HepG2 (cell line): ENCODE results near the gene SCYGR2. TPM values are rescaled to one million over a fixed set of nuclear protein-coding genes. Genes with fewer than 3 reads are reported as not detected.

ENCODE experiments used
- CREB1 ChIP-seq, 2 experiments: fragments of 450-650 bp in 1 of 2; IDR thresholded peaks; 2 replicates each; pipeline ENCODE4 v1.6.1; 2016 to 2017; ENCODE audit warnings: control low read depth in 1 of 2, mild to moderate bottlenecking in 1 of 2, missing compliant biosample characterization in 1 of 2, missing genetic modification characterization in 1 of 2
- ELF3 ChIP-seq: IDR thresholded peaks from 2 replicates; pipeline ENCODE4 v1.6.1; 2016; ENCODE audit warnings: missing genetic modification reagents, missing compliant biosample characterization
- ETV6 ChIP-seq: sonication (generic); formaldehyde crosslinking; conservative IDR thresholded peaks from 2 replicates; pipeline ENCODE4 v1.4.0; 2020; ENCODE audit warnings: missing genetic modification reagents
- HOXA7 ChIP-seq: sonication (generic); formaldehyde crosslinking; IDR thresholded peaks from 2 replicates; pipeline ENCODE4 v1.8.1; 2022; ENCODE audit warnings: mild to moderate bottlenecking, missing genetic modification reagents, moderate library complexity
- NR2F1 ChIP-seq, 2 experiments: fragments of 450-650 bp in 1 of 2; formaldehyde crosslinking in 1 of 2; IDR thresholded peaks; 2 replicates each; pipeline versions ENCODE4 v1.5.0 to v1.6.1; 2016 to 2020; ENCODE audit warnings: mild to moderate bottlenecking in 1 of 2, missing compliant biosample characterization in 1 of 2, missing genetic modification reagents in 1 of 2, moderate library complexity in 1 of 2
- RERE ChIP-seq: IDR thresholded peaks from 2 replicates; pipeline ENCODE4 v1.6.1; 2016; ENCODE audit warnings: low read depth, missing genetic modification reagents, missing compliant biosample characterization
- RXRA ChIP-seq: sonication (generic); formaldehyde crosslinking; IDR thresholded peaks from 2 replicates; pipeline ENCODE4 v1.5.1; 2020; ENCODE audit warnings: missing genetic modification reagents
- SOX6 ChIP-seq, 2 experiments: fragments of 450-650 bp in 1 of 2; sonication (generic) in 1 of 2; formaldehyde crosslinking in 1 of 2; IDR thresholded peaks; 2 replicates each; pipeline versions ENCODE4 v1.4.0 to v1.6.1; 2017 to 2020; ENCODE audit warnings: antibody characterized with exemption in 1 of 2, mild to moderate bottlenecking in 1 of 2, missing genetic modification reagents in 1 of 2
- TRIM22 ChIP-seq: fragments of 450-650 bp; IDR thresholded peaks from 2 replicates; pipeline ENCODE4 v1.6.1; 2017
- U2AF2 ChIP-seq: fragments of 200-400 bp; formaldehyde crosslinking; IDR thresholded peaks from 2 replicates; pipeline ENCODE4 v1.6.1; 2017; ENCODE audit warnings: low read depth, mild to moderate bottlenecking, low read length
- USF2 ChIP-seq, 2 experiments: sonication (generic) in 1 of 2; formaldehyde crosslinking in 1 of 2; IDR thresholded peaks; 2 replicates each; pipeline versions ENCODE4 v1.5.1 to v1.6.1; 2011 to 2020; ENCODE audit warnings: borderline replicate concordance in 1 of 2, low read depth in 1 of 2, low read length in 1 of 2, mild to moderate bottlenecking in 1 of 2, missing genetic modification reagents in 1 of 2, moderate library complexity in 1 of 2
- ZBTB46 ChIP-seq: sonication (generic); formaldehyde crosslinking; IDR thresholded peaks from 2 replicates; pipeline ENCODE4 v1.4.0; 2020; ENCODE audit warnings: mild to moderate bottlenecking, missing genetic modification reagents, borderline replicate concordance
- ZNF10 ChIP-seq: sonication (generic); formaldehyde crosslinking; IDR thresholded peaks from 2 replicates; pipeline ENCODE4 v1.4.0; 2020; ENCODE audit warnings: mild to moderate bottlenecking, low read depth, missing genetic modification reagents, borderline replicate concordance
- ZNF335 ChIP-seq: sonication (generic); formaldehyde crosslinking; IDR thresholded peaks from 2 replicates; pipeline ENCODE4 v1.4.0; 2020; ENCODE audit warnings: missing genetic modification reagents
- ZNF790 ChIP-seq: sonication (generic); formaldehyde crosslinking; IDR thresholded peaks from 2 replicates; pipeline ENCODE4 v1.8.0; 2022; ENCODE audit warnings: missing genetic modification reagents, mild to moderate bottlenecking, borderline replicate concordance
- ZNF878 ChIP-seq: sonication (generic); formaldehyde crosslinking; IDR thresholded peaks from 2 replicates; pipeline ENCODE4 v1.8.1; 2023; ENCODE audit warnings: mild to moderate bottlenecking, missing genetic modification reagents, moderate library complexity
- polyA plus RNA-seq, 8 experiments: library from polyadenylated mRNA; depleted of rRNA in 3 of 8; stranded (reverse) in 7 of 8; unstranded in 1 of 8; fragments of >200 nt; fragmentation: Illumina TruSeq in 4 of 8; extraction: Trizol in 4 of 8; gene quantifications; 2 replicates each; pipeline versions ENCODE4 v1.2.1 to v1.2.3, GENCODE V29; 2011 to 2016; ENCODE audit warnings: low read depth in 4 of 8, missing spikeins in 1 of 8, mixed read lengths in 1 of 8; ENCODE audit not compliant: insufficient read depth in 1 of 8
- total RNA-seq, 5 experiments: library from RNA; depleted of rRNA; stranded (reverse); fragments of >200 nt; fragmentation: Illumina TruSeq; extraction: Trizol; gene quantifications; 2 replicates each; pipeline ENCODE4 v1.2.3, GENCODE V29; 2016; ENCODE audit warnings: low read depth in 1 of 5

SCYGR2 gene
- total and polyA plus RNA-seq, 2 of the 13 experiments (the other 11 are each of a cell fraction or from before 2014, with no cell fraction given) = not detected

GRCh38 chr2:227643990-227644551 is 45.4 kb downstream of the SCYGR2 start (continued):
- peak; percentile 77; the same call in 1 of the 2 replicates for TF ChIP-seq RERE (CRISPR knock-in tag)
- TF ChIP-seq TRIM22 = no peak
- no peak for TF ChIP-seq ZNF878
- no peak for TF ChIP-seq U2AF2
- TF ChIP-seq RXRA (CRISPR knock-in tag) = peak; percentile 78
- no peak for TF ChIP-seq ZNF10 (CRISPR knock-in tag)
- TF ChIP-seq ETV6 (CRISPR knock-in tag) = no peak
- peak; percentile 93; the same call in 1 of the 2 replicates for TF ChIP-seq SOX6 (IDR thresholded peaks at IDR 0.05)
- TF ChIP-seq SOX6 (CRISPR knock-in tag; IDR thresholded peaks at IDR 0.05) = peak; percentile 99
- peak; percentile 41; the same call in 1 of the 2 replicates for TF ChIP-seq ELF3 (CRISPR knock-in tag)
- TF ChIP-seq ZNF790 (CRISPR knock-in tag) = no peak
- no peak for TF ChIP-seq USF2 (IDR thresholded peaks at IDR 0.05; ENCODE audit: low read depth, low read length)
- TF ChIP-seq USF2 (CRISPR knock-in tag; IDR thresholded peaks at IDR 0.05; ENCODE audit: borderline replicate concordance) = no peak
- no peak for TF ChIP-seq CREB1 (IDR thresholded peaks at IDR 0.05)
- TF ChIP-seq CREB1 (CRISPR knock-in tag; IDR thresholded peaks at IDR 0.05) = peak; percentile 65; the same call in 1 of the 2 replicates
- no peak for TF ChIP-seq ZBTB46
- TF ChIP-seq HOXA7 (CRISPR knock-in tag) = no peak
- TF ChIP-seq NR2F1 (CRISPR knock-in tag; IDR thresholded peaks at IDR 0.05) = peak in 1 of 2 experiments; percentile 69; a peak in 2 of 4 replicates
- 0 out of 2 replicates have a peak, but pooled peaks have one; percentile 59 for TF ChIP-seq ZNF335 (CRISPR knock-in tag)
